Right atrium auricular region (tissue), 2 donors: ENCODE results near the gene TEX36. TPM values are rescaled to one million over a fixed set of nuclear protein-coding genes. Genes with fewer than 3 reads are reported as not detected.
"Not testable (repeated sequence)": the region's sequence is repeated elsewhere in the genome, so short reads cannot be mapped to it uniquely, and the experiment has no call there.

Experiments
- DNase-seq: peaks from one replicate; pipeline ENCODE4 v3.0.0-alpha.2; 2019; ENCODE audit warnings: low spot score
- H3K27ac ChIP-seq, 2 donors: fragments of 200-600 bp; sonication (generic); 1 replicate in 1 of 2; 2 replicates in 1 of 2; pipeline ENCODE4 v1.5.1; 2016 to 2019
- H3K27me3 ChIP-seq, 2 donors: fragments of 200-600 bp; sonication (generic); one replicate each; pipeline versions ENCODE4 v1.5.1 to v1.6.0; 2017 to 2019
- H3K36me3 ChIP-seq: fragments of 200-600 bp; sonication (generic); one replicate; pipeline ENCODE4 v1.5.1; 2016
- H3K4me1 ChIP-seq, 2 donors: fragments of 200-600 bp; sonication (generic); one replicate each; pipeline versions ENCODE4 v1.5.1 to v1.6.0; 2017 to 2019
- H3K4me3 ChIP-seq, 2 donors: fragments of 200-600 bp; sonication (generic); 1 replicate in 1 of 2; 2 replicates in 1 of 2; pipeline ENCODE4 v1.5.1; 2017 to 2019; ENCODE audit warnings: mild to moderate bottlenecking in 1 of 2, moderate library complexity in 1 of 2
- H3K9me3 ChIP-seq, 2 donors: fragments of 200-600 bp; sonication (generic); one replicate each; pipeline ENCODE4 v1.5.1; 2019
- total RNA-seq, 2 donors: library from RNA; depleted of rRNA; stranded (reverse); fragments of >200 nt; gene quantifications; one replicate each; pipeline ENCODE4 v1.1.0, GENCODE V29; 2016
- TF ChIP-seq, protein P1 (sequence below), 2 donors: fragments of 200-600 bp; sonication (generic); IDR thresholded peaks; one replicate each; pipeline ENCODE4 v1.5.1; 2019; ENCODE audit warnings: antibody characterized with exemption in 2 of 2

Gene TEX36
- total RNA-seq, 2 donors from 2014 or later: not detected

DNA sequence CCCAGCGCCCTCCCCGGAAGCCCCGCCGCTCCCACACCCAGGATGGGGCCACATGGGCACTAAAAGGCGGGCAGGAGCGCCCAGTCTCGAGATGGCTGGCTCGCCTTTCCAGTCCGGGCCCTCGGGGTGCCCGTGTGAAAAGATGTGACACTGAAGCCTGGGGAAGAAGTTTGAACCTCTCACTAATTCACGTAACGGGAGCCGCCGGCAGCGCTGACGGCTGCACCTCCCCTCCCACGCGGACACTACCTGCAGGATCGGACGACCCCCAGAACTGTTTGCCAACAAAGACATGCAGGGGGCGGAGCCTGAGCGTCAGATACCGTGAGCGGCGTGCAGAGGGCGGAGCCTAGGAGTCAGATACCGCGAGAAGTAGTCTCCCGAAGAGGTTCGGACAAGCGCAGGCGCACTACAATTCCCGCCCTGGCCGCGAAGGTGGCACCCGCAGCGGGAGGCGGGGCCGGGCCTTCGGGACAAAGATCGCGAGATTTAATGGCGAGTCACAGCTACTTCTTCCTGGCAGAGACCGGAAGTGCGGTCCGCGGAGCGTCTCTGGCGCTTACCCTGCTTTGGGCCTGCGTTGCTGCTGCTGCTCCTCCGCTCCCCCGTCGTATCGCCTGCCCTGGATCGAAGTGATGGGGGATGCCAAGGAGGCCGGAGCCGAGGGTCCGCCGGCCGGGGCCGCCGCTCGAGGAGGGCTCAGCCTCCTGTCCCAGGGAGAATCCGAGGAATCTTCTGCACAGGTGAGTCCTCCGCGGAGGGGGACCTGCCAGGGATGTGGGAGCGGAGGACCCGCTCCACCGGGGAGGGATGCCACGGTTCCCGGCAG, 36.4 kb upstream of the TEX36 start, which contains the start of gene EDRF1:
EDRF1 (plus strand) TSS at position 537 of the 829 bp plus-strand sequence; CDS start at position 636, 99 bp downstream.
- peak; percentile 99 for DNase-seq
- Histone ChIP-seq H3K36me3 (peaks cover 24% of the 10 kb centered on the region), H3K27me3 (no peaks in the 10 kb centered on the region), H3K27ac (peak within 1 kb of the TSS; percentile 87 to 90), H3K9me3 (no peaks in the 10 kb centered on the region), H3K4me3 (peak within 1 kb of the TSS; percentile 86 to 90), H3K4me1 (peaks cover 0 to 22% of the 10 kb centered on the region in 2 donors)
- TF ChIP-seq, protein P1, sequence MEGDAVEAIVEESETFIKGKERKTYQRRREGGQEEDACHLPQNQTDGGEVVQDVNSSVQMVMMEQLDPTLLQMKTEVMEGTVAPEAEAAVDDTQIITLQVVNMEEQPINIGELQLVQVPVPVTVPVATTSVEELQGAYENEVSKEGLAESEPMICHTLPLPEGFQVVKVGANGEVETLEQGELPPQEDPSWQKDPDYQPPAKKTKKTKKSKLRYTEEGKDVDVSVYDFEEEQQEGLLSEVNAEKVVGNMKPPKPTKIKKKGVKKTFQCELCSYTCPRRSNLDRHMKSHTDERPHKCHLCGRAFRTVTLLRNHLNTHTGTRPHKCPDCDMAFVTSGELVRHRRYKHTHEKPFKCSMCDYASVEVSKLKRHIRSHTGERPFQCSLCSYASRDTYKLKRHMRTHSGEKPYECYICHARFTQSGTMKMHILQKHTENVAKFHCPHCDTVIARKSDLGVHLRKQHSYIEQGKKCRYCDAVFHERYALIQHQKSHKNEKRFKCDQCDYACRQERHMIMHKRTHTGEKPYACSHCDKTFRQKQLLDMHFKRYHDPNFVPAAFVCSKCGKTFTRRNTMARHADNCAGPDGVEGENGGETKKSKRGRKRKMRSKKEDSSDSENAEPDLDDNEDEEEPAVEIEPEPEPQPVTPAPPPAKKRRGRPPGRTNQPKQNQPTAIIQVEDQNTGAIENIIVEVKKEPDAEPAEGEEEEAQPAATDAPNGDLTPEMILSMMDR (IDR thresholded peaks at IDR 0.05): no peak

DNA sequence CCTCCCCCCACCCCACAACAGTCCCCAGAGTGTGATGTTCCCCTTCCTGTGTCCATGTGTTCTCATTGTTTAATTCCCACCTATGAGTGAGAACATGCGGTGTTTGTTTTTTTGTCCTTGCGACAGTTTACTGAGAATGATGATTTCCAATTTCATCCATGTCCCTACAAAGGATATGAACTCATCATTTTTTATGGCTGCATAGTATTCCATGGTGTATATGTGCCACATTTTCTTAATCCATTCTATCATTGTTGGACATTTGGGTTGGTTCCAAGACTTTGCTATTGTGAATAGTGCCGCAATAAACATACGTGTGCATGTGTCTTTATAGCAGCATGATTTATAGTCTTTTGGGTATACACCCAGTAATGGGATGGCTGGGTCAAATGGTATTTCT, 31.8 kb upstream of the TEX36 start:
- not testable (repeated sequence) for H3K4me3 ChIP-seq, DNase-seq, H3K36me3 ChIP-seq, H3K27ac ChIP-seq, H3K27me3 ChIP-seq, H3K9me3 ChIP-seq
- peaks cover 0 to 13% of the 10 kb centered on the region in 2 donors for H3K4me1 ChIP-seq

DNA sequence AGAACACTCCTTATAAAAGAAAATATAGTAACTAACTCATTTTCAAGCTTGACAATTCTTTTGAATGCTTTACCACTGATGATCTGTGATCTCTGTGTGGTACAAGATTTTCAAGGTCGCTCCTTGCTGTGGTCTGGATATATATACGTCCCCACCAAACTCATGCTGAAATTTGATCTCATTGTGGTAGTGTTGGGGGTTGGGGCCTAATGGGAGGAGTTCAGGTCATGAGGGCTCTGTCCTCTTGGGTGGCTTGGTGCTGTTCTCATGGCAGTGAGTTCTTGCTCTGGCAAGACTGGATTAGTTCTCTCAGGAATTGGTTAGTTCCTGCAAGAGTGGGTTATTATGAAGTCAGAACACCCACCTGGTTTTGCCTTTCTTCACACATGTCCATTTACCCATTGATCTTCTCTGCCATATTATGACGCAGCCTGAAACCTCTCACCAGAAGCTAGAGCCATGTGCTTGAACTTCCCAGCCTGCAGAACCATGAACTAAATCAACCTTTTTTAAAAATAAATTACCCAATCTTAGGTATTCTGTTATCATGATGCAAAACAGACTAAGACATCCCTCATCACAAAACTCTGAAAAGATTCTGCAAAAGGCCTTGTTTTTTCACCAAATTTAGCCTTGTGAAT, 28.3 kb upstream of the TEX36 start:
- H3K27me3 ChIP-seq: no peaks in the 10 kb centered on the region
- no peak overlapping the region for H3K4me3 ChIP-seq
- peaks cover 0 to 12% of the 10 kb centered on the region in 2 donors for H3K4me1 ChIP-seq
- no peak overlapping the region for H3K27ac ChIP-seq
- DNase-seq: no peak
- H3K9me3 ChIP-seq: no peaks in the 10 kb centered on the region
- TF ChIP-seq, protein P1 (IDR thresholded peaks at IDR 0.05): no peak
- no peaks in the 10 kb centered on the region for H3K36me3 ChIP-seq

DNA sequence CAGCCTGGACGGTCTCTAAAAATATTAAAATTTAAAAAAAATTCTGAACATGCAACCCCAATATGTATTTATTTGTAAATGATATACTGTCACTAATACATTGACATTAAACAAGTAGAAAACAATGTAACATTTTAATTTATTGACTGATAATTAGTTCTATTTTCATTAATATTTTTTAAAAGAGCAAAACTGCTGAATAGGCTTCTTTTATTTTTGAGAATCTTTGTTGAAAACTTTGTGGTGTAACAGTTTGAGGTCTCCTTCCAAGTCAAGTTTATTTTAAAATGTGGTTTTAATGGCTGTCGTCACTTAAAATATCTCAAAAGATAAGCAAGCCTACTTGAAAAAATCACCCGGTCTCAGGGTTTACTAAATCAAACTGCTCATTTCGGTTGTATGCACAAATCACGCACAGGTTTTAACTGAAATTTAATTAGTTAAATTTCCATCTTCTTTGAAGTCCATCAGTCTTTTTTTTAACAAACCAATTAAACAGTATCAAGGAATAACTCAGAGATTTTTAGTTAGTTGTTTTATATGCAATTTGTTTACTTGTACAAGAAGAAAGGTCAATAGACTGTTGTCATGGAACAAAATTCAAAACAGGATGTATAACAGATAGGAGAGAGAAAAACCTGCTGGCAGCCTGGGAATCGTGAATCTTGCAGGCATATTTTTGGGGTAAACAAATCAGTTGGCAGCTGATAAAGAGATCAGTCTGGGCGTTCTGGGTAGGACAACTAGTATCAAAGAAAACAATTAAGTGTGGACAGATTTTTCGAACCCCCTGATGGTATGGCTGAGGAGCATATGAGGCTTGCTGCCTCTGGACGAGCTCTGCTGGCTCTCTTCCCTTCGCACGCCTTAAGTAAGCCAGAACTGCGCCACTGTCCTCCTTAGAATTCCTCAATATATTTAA, 26.9 kb upstream of the TEX36 start:
- H3K9me3 ChIP-seq: no peaks in the 10 kb centered on the region
- H3K4me3 ChIP-seq: peak overlapping the region in 1 of 2 donors; percentile 24
- H3K4me1 ChIP-seq: peaks cover 0 to 12% of the 10 kb centered on the region in 2 donors
- peak overlapping the region; percentile 8 to 52 for H3K27ac ChIP-seq
- no peaks in the 10 kb centered on the region for H3K27me3 ChIP-seq
- H3K36me3 ChIP-seq: no peaks in the 10 kb centered on the region
- DNase-seq: no peak
- TF ChIP-seq, protein P1 (IDR thresholded peaks at IDR 0.05): no peak

DNA sequence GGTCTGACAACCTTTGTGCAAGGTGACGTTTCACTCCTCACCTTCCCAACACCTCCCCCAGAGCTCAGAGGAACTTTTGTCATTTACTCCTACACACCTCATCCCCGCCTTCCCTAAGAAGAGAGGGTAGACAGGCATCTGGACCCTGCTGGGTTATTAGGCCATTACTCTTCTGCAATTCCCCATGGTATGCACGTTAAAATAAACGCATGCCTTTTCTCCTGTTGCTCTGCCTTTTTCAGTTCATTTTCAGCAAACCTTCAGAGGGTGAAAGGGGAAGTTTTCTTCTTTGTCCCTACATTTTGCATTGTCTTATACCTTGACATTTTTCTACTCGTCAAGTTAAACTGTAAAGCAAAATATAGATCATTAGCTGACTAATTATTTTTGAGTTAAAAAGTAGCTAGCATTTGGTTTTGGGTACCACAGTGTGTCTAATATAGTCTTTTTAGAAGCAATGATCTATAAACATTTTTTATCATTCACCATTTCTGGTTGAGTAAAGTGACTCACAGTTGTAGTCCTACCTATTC, 26.1 kb upstream of the TEX36 start:
- Histone ChIP-seq H3K4me3 (no peak overlapping the region), H3K4me1 (peaks cover 0 to 12% of the 10 kb centered on the region in 2 donors), H3K36me3 (no peaks in the 10 kb centered on the region), H3K27ac (no peak overlapping the region), H3K9me3 (no peaks in the 10 kb centered on the region), H3K27me3 (no peaks in the 10 kb centered on the region)
- TF ChIP-seq, protein P1 (IDR thresholded peaks at IDR 0.05): no peak
- no peak for DNase-seq
